Activated T-cell treated with anti-CD3 and anti-CD28 coated beads, Interleukin-2, amount 50 U/mL, for 1 hour (primary cell): Measurements from ENCODE around the gene SLAMF9.
"Not testable (repeated sequence)": the region's sequence is repeated elsewhere in the genome, so short reads cannot be mapped to it uniquely, and the experiment has no call there.

Experiments used
- DNase-seq: peaks from one replicate; pipeline ENCODE4 v3.0.0-alpha.2; 2020

Gene SLAMF9

GRCh38 chr1:159920202-159920601, 33.8 kb downstream of the SLAMF9 start:
- no peak for DNase-seq

GRCh38 chr1:159919236-159919865, 34.7 kb downstream of the SLAMF9 start:
- DNase-seq, result no peak

- DNase-seq, result no peak
These were observed 35.5 kb downstream of the SLAMF9 start for GRCh38 chr1:159918352-159919200.

GRCh38 chr1:159917533-159918351, 36.3 kb downstream of the SLAMF9 start:
- no peak for DNase-seq

GRCh38 chr1:159916242-159917051, 37.6 kb downstream of the SLAMF9 start:
- DNase-seq, result no peak

- DNase-seq, result no peak
These were observed 38.3 kb downstream of the SLAMF9 start for GRCh38 chr1:159915571-159916241.

GRCh38 chr1:159914252-159915018, 39.6 kb downstream of the SLAMF9 start:
- no peak for DNase-seq

GRCh38 chr1:159913451-159914192, 40.4 kb downstream of the SLAMF9 start:
- DNase-seq, result no peak

GRCh38 chr1:159911326-159912070, 42.5 kb downstream of the SLAMF9 start:
- no peak for DNase-seq

GRCh38 chr1:159908031-159908940, 45.8 kb downstream of the SLAMF9 start:
- DNase-seq, result no peak

GRCh38 chr1:159906960-159907359, 47.1 kb downstream of the SLAMF9 start:
- no peak for DNase-seq

GRCh38 chr1:159904036-159904435, 50.0 kb downstream of the SLAMF9 start:
- DNase-seq, result not testable (repeated sequence)

GRCh38 chr1:159902541-159902940, 51.5 kb downstream of the SLAMF9 start:
- no peak for DNase-seq
